Transverse colon (tissue), 3 donors: ENCODE measurements around the gene NECTIN1.

ENCODE experiments used
- CTCF ChIP-seq, 5 experiments: fragments of 200-600 bp in 3 of 5; fragments of 450-650 bp in 2 of 5; sonication (generic) in 3 of 5; IDR thresholded peaks; 1 replicate in 2 of 5; 2 replicates in 3 of 5; pipeline ENCODE4 v1.5.1; 2016 to 2017; ENCODE audit warnings: antibody characterized with exemption in 5 of 5, inconsistent platforms in 3 of 5, mild to moderate bottlenecking in 2 of 5, moderate library complexity in 1 of 5
- EP300 ChIP-seq: sonication (generic); formaldehyde crosslinking; IDR thresholded peaks from one replicate; pipeline ENCODE4 v1.6.1; 2017; ENCODE audit warnings: antibody characterized with exemption, low read depth
- POLR2A ChIP-seq: fragments of 450-650 bp; IDR thresholded peaks from one replicate; pipeline ENCODE4 v1.6.1; 2016; ENCODE audit warnings: antibody characterized with exemption, mild to moderate bottlenecking, moderate library complexity

GRCh38 chr11:119618208-119618909 is 110.6 kb downstream of the NECTIN1 start:
- TF ChIP-seq CTCF (IDR thresholded peaks at IDR 0.05) (no peak), POLR2A (no peak), EP300 (no peak)
